RWPE2 (cell line): ENCODE measurements around the gene DNMT3A.

Experiments
- ATAC-seq: fragments of 200-7000 bp; cut with Tn5 transposase; 3 replicates; pipeline ENCODE4 v1.9.1; 2021; ENCODE audit warnings: low read depth
- DNase-seq: peaks from one replicate; pipeline ENCODE4 v3.0.0-alpha.2; 2020; ENCODE audit warnings: low spot score
- H3K27ac ChIP-seq: fragments of 450-650 bp; 2 replicates; pipeline ENCODE4 v1.5.1; 2017; ENCODE audit warnings: mild to moderate bottlenecking; ENCODE audit not compliant: poor library complexity, severe bottlenecking
- H3K27me3 ChIP-seq: fragments of 250-450 bp; sonication (Bioruptor Pico); 2 replicates; pipeline ENCODE4 v1.5.1; 2021; ENCODE audit warnings: mild to moderate bottlenecking, moderate library complexity; ENCODE audit not compliant: insufficient read depth, poor library complexity, severe bottlenecking
- H3K36me3 ChIP-seq: fragments of 250-450 bp; sonication (Bioruptor Pico); 2 replicates; pipeline ENCODE4 v1.5.1; 2020; ENCODE audit warnings: low read depth, mild to moderate bottlenecking, moderate library complexity
- H3K4me1 ChIP-seq: fragments of 250-450 bp; sonication (Bioruptor Pico); 2 replicates; pipeline ENCODE4 v1.5.1; 2021; ENCODE audit warnings: mild to moderate bottlenecking, moderate library complexity; ENCODE audit not compliant: insufficient read depth, poor library complexity, severe bottlenecking
- H3K4me3 ChIP-seq: fragments of 250-450 bp; sonication (Bioruptor Pico); 2 replicates; pipeline ENCODE4 v1.5.1; 2021; ENCODE audit warnings: mild to moderate bottlenecking, moderate library complexity; ENCODE audit not compliant: severe bottlenecking
- H3K9me3 ChIP-seq: fragments of 250-450 bp; sonication (Bioruptor Pico); 2 replicates; pipeline ENCODE4 v1.5.1; 2021; ENCODE audit warnings: mild to moderate bottlenecking, moderate library complexity; ENCODE audit not compliant: severe bottlenecking
- TF ChIP-seq, protein P1 (sequence below): fragments of 450-650 bp; IDR thresholded peaks from one replicate; pipeline ENCODE4 v1.5.1; 2017; ENCODE audit warnings: mild to moderate bottlenecking, moderate library complexity; ENCODE audit not compliant: poor library complexity, severe bottlenecking

Gene DNMT3A

DNA sequence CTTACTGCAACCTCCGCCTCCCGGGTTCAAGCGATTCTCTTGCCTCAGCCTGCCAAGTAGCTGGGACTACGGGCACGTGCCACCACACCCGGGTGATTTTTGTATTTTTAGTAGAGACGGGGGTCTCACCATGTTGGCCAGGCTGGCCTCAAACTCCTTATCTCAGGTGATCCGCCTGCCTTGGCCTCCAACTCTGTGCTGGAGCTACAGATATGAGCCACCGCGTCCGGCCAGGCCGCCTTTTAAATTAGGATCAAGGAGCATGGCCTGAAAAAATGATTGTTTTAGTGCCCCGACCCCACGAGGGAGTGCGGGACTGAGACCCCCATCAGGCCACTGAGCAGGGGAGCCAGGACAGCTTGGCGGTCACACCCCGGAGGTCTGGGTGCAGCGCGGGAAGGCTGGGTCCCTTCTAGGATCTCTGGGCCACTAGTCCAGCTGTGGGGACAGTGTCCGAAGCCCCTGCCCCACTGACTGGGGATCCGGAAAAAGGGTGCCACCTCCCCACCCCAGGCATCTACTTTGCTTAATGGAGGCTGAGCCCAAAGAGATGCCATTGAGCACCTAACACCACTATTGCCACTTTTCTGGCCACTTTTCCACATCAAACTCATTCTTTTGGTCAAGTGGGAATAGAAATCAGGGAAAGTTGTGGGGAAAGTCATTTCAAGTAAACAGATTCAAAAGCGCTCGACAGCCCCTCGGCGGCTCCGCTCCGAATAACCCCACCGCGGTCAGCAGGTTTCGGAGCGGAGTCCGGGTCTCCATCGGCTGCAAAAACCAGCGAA is 19.7 kb upstream of the DNMT3A start:
- TF ChIP-seq, protein P1, sequence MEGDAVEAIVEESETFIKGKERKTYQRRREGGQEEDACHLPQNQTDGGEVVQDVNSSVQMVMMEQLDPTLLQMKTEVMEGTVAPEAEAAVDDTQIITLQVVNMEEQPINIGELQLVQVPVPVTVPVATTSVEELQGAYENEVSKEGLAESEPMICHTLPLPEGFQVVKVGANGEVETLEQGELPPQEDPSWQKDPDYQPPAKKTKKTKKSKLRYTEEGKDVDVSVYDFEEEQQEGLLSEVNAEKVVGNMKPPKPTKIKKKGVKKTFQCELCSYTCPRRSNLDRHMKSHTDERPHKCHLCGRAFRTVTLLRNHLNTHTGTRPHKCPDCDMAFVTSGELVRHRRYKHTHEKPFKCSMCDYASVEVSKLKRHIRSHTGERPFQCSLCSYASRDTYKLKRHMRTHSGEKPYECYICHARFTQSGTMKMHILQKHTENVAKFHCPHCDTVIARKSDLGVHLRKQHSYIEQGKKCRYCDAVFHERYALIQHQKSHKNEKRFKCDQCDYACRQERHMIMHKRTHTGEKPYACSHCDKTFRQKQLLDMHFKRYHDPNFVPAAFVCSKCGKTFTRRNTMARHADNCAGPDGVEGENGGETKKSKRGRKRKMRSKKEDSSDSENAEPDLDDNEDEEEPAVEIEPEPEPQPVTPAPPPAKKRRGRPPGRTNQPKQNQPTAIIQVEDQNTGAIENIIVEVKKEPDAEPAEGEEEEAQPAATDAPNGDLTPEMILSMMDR = no peak
- no peak overlapping the region for H3K4me3 ChIP-seq

DNA sequence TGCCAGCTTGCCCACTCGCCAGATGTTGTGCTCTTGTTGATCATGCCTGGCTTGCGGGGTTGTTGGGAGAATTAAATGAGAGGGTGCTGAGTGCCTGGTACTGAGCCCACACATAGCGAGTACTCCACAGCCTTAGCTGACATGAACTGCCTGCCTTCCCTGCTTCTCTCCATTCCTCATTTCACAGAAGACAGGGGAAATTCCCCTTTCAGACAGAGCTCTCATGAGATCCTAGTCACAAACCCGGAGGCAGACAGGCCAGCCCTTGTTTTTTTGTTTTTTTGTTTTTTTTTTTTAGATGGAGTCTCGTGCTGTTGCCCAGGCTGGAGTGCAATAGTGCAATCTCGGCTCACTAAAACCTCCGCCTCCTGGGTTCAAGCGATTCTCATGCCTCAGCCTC is 17.1 kb upstream of the DNMT3A start:
- Histone ChIP-seq H3K4me3 (no peak overlapping the region), H3K9me3 (no peaks in the 10 kb centered on the region), H3K27me3 (no peaks in the 10 kb centered on the region), H3K27ac (no peak overlapping the region), H3K4me1 (peaks cover 6% of the 10 kb centered on the region), H3K36me3 (no peaks in the 10 kb centered on the region)
- ATAC-seq (no peak), DNase-seq (no peak)
- TF ChIP-seq, protein P1 = no peak

More for the DNA sequence above, 19.7 kb upstream of the DNMT3A start:
- H3K4me1 ChIP-seq = peaks cover 12% of the 10 kb centered on the region
- H3K9me3 ChIP-seq = no peaks in the 10 kb centered on the region
- no peaks in the 10 kb centered on the region for H3K27me3 ChIP-seq
- H3K27ac ChIP-seq = no peak overlapping the region
- DNase-seq (no peak), ATAC-seq (no peak)
- H3K36me3 ChIP-seq = no peaks in the 10 kb centered on the region

DNA sequence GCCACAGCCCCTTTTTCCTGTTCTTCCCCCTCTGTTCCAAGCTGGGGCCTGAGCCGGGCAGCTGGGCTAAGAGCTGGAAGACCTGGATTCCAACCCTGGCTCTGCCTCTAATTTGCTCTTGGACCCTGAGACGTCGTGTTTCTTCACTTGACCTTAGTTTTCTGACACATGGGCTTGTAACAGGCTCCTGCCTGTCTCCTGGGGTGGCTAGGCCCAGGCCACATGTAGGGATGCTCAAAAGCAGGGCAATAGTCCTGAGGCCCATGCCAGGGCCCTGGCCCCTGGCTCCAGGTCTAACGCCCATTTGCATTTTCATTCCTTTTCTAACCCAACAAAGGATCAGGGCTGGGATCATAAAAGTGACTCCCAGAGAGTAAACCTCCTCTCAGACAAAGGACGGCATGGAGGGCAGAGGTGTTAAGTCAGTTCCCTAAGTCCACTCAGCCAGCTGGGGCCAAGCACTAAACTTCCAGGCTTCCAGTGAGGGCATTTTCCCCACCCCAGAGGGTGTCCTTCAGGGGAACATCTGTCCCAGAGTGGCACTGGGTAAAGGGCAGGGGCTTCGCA is 16.6 kb upstream of the DNMT3A start:
- DNase-seq = no peak
- Histone ChIP-seq H3K36me3 (no peaks in the 10 kb centered on the region), H3K4me3 (no peak overlapping the region), H3K9me3 (no peaks in the 10 kb centered on the region), H3K4me1 (peaks cover 6% of the 10 kb centered on the region), H3K27ac (no peak overlapping the region), H3K27me3 (no peaks in the 10 kb centered on the region)
- TF ChIP-seq, protein P1 = no peak
- no peak for ATAC-seq

DNA sequence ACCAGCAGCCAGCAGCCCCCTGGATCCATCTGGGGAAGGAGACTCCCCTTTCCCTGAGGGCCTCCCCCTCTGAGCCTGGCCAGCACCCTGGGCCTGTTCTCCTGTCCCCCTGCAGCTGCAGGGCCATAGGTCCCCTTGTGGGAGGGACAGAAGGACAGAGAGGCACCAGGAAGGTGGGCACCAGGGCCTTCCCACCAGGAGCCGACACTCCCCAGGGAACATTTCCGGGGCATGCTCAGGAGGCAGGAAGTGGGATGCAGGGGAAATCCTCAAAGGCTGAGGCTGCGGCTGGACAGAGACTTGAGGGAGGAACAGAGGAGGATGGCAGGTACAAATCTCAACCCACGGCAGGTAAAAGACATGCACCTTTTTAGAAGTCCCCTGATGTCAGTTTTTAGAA is 14.4 kb upstream of the DNMT3A start:
- Histone ChIP-seq H3K36me3 (no peaks in the 10 kb centered on the region), H3K4me1 (no peaks in the 10 kb centered on the region), H3K4me3 (no peak overlapping the region), H3K9me3 (no peaks in the 10 kb centered on the region), H3K27ac (no peak overlapping the region), H3K27me3 (no peaks in the 10 kb centered on the region)
- ATAC-seq (no peak), DNase-seq (no peak)
- TF ChIP-seq, protein P1 = no peak

DNA sequence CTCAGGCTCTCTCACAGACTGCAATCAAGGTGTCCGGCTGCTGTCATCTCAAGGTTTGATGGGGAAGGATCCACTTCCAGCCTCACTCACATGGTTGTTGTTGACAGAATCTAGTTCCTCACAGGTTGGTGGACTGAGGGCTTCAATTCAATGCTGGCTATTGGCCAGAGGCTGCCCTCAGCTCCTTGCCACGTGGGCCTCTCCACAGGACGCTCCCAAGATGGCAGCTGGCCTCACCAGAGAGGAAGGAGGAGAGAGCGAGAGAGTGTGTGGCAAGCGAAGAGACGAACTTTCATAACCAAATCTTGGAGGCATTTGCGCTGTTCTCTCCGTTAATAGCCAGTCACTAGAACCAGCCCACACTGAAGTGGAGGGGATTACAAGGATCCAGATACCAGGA is 13.5 kb upstream of the DNMT3A start:
- TF ChIP-seq, protein P1 = no peak
- Histone ChIP-seq H3K27me3 (no peaks in the 10 kb centered on the region), H3K27ac (no peak overlapping the region), H3K9me3 (no peaks in the 10 kb centered on the region), H3K36me3 (no peaks in the 10 kb centered on the region), H3K4me1 (no peaks in the 10 kb centered on the region), H3K4me3 (no peak overlapping the region)
- ATAC-seq = no peak
- no peak for DNase-seq
